PFSK-1 (cell line): ENCODE data around the gene OR4D2.

Experiments used
- FOXP2 ChIP-seq: optimal IDR thresholded peaks from 2 replicates; pipeline ENCODE3; 2011; ENCODE audit warnings: borderline replicate concordance, control low read depth, inconsistent platforms; ENCODE audit not compliant: insufficient read depth; ENCODE audit errors: extremely low read length, extremely low read depth
- POLR2AphosphoS5 ChIP-seq: IDR thresholded peaks from 2 replicates; pipeline ENCODE4 v1.6.1; 2012; ENCODE audit warnings: low read depth, mild to moderate bottlenecking, control low read depth, low read length, moderate library complexity
- REST ChIP-seq, 2 experiments: IDR thresholded peaks; 2 replicates each; pipeline versions ENCODE4 v1.6.1 to v1.8.0; 2011 to 2012; ENCODE audit warnings: low read depth in 2 of 2, low read length in 2 of 2, control low read depth in 1 of 2, inconsistent platforms in 1 of 2, mild to moderate bottlenecking in 1 of 2, moderate library complexity in 1 of 2; ENCODE audit not compliant: insufficient read depth in 1 of 2
- SIN3A ChIP-seq: IDR thresholded peaks from 2 replicates; pipeline ENCODE4 v1.6.1; 2012; ENCODE audit warnings: mild to moderate bottlenecking, low read length, moderate library complexity, borderline replicate concordance; ENCODE audit not compliant: insufficient read depth
- TAF1 ChIP-seq: IDR thresholded peaks from 2 replicates; pipeline ENCODE4 v1.6.1; 2012; ENCODE audit warnings: low read length, control low read depth, borderline replicate concordance; ENCODE audit not compliant: insufficient read depth

DNA sequence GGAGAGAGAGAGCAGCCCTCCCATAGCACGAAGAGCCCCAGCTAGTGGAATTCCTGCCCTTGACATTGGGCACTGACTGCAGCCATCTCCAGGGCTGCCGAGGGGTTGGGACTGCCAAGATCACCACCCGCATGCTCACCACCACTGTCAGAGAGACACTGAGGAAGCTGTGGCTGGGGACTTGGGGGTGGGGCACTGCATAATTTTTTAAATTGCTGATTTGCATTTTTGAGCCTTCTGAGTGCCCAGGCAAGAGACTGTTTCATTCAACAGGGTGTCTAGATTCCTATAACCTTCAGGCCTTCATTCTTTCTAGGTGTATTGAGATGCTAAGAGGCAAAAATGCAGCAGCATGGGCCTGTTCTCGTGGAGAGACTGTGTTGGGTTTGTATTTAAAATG is 16.7 kb downstream of the OR4D2 start:
- no peak for TF ChIP-seq TAF1
- no peak for TF ChIP-seq SIN3A
- TF ChIP-seq REST (IDR thresholded peaks at IDR 0.05; ENCODE audit: insufficient read depth in 1 of 2, low read depth in 2 of 2, low read length in 2 of 2): no peak
- no peak for TF ChIP-seq POLR2AphosphoS5
- no peak for TF ChIP-seq FOXP2
